OCI-M2 (cell line): ENCODE measurements around the gene PRPH2.
"Not testable (repeated sequence)": the region's sequence is repeated elsewhere in the genome, so short reads cannot be mapped to it uniquely, and the experiment has no call there.

Experiments used
- DNase-seq: peaks from one replicate; lab custom pipeline; 2025; ENCODE audit not compliant: unreplicated experiment; lab: John Stamatoyannopoulos, UW

Gene PRPH2

DNA sequence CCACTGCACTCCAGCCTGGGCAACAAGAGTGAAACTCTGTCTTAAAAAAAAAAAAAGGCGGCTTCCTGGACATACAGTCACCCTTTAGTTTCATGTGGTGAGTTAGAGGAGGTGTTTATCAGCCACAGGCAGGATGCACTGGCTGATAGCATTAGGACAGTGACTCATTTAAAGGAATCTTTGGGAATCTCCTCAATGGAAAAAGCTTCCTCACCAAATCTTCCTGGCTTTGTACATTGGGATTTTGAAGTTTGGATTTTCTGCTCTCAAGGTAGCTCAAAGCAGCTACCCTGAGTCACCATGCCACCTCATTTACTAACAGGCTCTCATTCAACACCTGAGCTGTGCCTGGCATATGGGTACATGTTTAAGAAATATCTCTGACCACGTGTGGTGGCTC, 20.2 kb downstream of the PRPH2 start:
- no peak for DNase-seq

DNA sequence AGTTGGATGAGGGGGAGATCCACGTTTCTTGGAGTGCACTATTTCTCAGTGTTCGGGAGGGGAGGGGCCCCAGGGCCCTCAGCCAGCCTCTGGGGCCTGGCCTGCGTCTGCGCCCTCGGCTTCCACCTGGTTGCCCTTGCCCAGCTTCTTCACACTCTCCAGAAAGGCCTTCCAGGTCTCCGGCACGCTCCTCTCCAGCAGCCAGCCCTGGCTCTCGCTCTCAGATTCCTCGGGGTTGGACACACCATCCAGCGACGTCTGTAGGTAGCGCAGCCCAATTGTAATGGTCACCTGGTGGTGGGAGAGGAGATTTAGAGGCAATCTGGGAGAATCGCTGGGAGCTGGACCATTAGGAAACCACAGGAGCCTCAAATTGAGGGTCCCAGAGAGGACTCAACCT, 24.2 kb downstream of the PRPH2 start:
- no peak for DNase-seq

DNA sequence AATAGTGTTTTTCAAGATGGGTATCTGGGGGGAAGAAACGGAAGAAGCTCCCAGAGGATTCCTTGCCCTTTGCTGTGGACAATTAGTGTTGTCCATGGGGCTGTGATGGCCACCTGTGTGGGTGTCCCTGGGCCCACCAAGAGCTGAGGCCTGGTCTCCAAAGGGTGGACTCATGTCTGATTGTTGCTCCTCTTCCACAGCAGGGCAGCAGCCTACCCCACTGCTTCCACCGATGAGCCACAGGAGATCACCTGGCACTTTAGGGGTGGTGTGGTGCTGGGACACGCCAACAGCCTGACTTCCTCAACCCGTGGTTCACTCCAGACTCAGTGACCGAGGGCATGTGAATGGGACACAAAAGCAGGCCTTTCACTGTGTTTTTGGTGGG, 25.1 kb downstream of the PRPH2 start:
- DNase-seq = no peak

DNA sequence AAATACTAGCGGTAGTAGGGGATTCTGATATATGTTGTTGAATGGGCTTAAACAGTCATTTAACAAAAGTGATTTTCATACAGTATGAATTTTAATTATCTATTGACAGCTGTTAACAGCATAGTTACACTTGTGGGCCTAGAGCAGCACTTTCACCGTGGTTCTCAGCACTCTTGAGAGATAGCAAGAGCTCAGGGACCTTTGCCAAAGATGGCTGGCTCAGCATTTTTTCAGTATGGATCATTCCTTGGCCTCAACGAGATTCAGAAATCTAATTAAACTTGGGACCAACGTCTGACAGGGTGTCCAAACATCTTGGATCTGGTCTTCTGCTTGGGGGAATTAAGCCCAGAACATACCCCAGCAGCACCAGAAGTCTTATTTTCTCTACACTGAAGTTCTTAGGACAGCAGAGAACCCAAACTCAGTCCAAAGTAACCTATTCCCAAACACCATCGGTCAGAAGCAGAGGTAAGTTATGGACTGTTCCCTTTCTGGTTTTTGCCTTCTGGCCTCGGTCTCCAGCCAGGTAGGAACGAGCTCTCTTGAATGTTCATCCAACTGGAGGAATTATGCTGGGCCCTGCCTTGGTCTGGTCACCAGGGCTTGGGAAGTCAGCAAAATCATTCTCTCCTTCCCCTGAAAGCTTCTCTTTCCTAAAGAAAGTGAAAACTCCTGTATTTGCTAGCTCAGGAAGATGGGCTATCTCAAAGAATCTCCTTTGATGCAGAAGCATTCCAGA, 25.7 kb downstream of the PRPH2 start:
- no peak for DNase-seq

DNA sequence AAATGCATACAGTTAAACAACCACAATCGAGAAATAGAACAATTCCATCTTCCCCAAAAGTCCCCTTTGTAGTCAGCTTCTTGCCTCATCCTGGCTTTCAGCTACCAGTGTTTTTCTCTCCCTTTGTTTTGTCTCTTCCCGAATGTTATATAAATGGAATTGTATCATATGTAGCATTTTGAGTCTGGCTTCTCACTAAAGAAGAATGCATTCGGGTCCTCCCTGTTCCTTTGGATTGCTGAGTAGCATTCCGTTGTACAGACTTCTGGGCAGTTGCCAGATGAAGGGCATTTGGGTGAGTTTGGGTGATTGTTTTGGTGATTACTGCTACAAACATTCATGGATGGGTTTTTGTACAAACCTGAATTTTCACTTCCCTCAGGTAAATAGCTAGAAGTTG, 27.8 kb downstream of the PRPH2 start:
- DNase-seq = no peak

DNA sequence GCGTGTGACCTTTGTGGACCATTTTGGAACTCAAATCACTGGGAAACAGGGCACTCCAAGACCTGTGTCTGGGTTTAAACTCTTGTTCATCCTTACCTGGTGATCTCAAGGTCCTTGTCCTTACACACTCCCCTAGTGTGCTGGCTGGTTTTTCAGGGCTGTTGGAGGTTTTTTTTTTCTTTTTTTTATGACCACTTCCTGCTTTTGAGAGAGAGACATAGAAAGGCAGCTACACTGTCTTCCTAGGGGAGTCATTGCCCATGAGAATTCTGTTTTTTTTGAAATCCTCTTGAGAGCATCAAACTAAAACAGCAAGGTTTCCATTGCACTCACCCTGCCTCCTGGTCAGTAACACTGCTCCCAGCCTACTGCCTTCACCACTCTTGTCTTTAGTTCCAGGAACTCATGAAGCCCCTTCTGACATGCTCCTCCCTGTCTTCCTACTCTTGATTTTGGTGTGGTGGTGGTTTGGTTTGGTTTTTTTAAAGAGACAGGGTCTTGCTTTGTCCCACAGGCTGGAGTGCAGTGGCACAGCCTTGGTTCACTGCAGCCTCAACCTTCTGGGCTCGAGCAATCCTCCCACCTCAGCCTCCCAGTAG, 28.6 kb downstream of the PRPH2 start:
- no peak for DNase-seq

DNA sequence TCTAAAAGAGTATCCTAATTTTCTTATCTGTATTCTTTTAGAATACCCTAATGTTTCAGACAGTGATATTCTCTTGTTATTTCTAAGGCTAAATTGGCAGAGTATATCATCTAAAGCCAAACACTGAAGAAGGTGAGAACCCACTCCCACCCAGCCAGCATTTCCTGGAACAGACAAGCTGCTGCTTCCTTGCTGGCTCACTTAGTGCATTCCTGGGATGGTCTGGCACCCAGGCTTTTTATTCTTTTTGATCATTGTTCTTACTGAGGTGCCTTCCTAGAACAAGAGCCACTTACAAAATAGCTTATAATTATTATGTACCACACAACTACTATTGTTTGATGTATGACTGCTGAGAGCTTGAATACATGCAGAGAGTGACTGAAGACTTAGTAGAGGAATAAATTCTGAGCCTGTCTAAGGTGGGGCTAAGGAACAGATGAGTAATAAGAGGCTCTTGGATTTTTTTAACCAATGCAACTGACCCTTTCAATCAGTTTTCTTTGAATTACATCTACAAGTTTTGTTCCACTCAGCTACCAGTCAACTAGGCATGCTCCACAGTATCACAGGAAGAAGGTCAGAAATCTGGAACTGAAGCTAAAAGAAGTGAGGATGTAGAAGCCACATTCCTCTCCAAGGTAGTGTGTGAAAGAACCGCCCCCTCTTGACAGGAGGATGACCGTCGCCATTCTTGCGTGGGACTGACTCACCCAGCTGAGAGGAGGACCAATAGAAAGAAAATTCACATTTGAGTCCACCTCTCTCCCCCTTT, 30.1 kb downstream of the PRPH2 start:
- no peak for DNase-seq

DNA sequence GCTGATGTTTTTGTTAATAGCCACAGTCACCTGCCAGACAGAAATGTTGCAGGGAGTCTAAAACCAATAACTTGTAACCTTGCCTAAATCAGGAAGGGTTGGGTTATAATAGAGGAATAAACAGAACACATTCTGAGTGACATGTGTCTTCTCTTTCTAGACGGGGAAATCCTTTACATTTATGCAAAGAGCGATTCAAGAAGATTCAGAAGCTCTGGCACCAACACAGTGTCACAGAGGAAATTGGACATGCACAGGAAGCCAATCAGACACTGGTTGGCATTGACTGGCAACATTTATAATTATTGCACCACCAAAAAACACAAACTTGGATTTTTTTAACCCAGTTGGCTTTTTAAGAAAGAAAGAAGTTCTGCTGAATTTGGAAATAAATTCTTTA, 31.5 kb downstream of the PRPH2 start:
- DNase-seq = no peak

DNA sequence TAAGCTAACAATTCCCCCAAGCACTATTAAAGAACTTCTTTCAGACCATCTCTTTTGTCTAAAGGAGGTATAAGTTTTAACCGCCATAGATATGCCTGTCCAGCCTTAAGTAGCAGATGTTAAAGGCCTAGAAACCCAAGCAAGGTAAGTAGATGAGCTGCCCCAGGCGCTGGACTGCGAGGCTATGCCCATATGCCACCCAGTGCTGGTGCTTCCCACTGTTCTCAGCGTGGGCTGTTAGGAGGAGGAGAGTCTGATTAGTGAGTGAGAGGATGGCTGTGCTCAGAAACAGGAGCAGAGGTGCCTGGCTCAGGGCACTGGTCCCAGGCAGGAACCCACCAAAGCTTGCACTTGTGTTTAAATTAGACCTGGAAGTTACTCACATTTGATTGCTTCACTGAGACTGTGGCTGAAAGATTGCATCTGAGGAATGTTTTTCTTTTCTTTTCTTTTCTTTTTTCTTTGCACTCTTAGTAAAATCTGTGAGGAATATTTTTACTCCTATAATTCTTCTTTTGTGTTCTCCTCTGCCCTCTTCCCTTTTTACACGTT, 32.2 kb downstream of the PRPH2 start:
- no peak for DNase-seq

DNA sequence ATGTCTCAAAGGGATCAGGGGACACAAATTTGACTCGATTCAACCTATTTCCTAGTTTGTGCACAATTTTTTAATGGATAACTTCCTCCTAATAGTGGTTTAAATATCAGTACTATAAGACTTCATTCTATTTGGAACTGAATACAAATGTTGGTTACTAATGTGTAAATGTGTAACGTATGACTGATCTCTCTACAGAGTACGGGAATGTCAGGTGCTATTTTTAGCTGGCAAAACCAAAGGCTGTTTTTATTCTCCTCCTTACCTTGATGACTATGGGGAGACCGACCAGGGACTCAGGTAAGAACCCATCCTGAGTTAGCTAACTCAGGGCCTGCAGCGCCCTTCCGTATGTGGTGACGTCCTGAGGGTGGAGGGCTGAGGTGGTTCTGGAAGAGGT, 33.0 kb downstream of the PRPH2 start:
- no peak for DNase-seq

DNA sequence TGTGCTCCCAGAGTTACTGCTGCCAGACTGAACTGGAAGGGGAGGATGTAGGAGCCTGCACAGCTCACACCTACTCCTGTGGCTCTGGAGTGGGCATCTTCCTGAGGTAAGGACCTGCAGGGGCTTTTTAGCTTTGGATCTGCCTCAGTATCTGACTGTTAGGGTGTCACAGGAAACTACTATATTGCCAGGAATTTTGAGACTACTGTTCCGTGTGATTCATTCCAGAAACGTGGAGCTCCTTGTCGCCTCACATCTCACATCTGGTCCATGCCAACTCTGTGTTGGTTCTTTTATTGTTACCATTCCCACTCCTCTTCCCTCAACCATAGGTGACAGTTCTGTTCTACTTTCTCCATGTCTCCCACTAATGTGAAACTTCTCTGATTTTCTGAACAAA, 34.1 kb downstream of the PRPH2 start:
- no peak for DNase-seq

DNA sequence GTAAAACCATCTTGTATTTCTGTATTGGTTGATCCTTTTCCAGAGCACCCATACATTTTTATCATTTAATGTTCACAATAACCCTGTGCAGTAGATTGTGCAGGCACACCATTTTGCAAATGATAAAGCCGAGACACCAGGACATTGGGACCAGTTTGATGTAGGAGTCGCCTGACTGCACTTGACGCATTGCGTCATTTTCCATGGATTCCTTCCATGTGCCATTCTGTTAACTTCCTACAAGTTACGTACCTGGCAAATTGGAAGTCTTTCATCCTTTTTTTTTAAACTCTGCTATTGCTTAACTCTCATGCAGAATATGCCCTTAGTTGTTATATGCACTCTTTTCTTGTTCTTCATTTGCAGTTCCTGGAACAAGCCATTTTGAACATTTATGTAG, 43.0 kb downstream of the PRPH2 start:
- DNase-seq = no peak

DNA sequence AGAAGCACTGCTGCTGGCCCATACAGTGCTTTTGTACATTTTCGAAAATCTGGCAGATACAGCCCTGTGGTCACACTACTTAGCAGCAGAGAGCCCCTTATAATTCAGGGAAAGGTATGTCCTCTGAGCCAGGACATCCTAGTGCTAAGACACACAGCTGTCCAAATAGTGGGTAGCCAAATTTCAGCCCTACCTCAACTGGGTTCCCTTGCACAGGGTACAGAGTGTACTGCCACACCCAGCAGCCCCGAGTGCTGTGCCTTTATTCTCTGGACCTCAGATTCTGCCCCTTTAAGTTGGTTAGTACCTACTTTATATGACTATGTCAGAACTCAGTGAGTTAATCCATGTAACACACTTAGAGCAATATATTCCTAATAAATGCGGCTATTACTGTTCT, 47.6 kb downstream of the PRPH2 start:
- no peak for DNase-seq

DNA sequence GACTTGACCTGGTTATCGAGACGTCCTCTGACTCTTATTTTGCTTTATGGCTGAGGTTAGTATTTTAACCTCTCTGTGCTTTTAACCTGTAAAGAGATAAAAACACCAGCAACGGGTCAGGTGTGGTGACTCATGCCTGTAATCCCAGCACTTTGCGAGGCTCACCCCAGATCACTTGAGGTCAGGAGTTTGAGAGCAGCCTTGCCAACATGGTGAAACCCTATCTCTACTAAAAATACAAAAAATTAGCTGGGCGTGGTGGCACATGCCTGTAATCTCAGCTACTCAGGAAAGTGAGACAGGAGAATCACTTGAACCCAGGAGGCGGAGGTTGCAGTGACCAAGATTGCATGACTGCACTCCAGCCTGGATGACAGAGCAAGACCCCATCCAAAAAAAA, 48.0 kb downstream of the PRPH2 start:
- DNase-seq = not testable (repeated sequence)

DNA sequence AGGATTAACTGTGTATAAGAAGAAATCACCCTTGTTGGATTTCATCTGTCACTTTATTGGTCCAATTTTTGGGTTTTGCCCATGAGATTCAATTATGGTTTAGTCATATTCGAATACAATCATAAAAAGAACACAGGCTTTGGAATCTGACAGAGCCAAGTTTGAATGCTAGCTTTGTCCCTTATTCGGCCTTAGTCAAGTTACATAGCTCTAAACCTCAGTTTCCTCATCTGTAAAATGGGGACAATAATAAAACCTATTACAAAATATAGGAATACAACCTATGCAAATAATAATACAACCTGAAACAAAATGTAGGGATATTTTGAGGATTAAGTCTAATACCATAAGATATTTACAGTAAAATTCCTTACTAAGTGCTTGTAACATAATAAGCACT, 57.7 kb downstream of the PRPH2 start:
- DNase-seq = no peak

DNA sequence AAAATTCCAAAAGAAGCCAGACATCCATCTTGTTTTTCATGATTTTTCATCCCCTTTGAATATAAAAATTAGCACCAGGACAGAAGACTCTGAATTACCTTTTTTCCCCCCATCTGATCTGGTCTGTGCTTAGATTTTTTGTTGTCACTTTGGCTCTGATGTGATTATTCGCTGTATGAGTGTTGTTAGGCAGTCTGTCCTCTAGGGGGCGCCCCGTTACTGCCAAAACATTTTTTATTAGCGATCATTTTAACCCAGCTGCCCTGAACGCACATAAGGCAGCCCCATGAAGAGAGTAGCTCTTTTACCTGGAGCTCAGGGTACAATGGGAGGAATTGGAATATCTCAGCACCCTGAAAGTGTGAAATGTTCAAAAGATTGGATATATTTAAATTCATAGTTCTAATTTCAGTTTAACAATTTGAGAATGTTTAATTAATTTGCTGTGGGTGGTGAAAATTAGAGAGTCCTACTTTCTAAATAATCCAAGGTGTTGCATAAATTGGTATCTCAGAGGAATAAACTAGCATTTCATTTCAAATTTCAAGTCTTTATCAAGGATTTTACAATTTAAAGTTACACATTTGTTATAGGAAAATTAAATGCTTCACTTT, 60.8 kb downstream of the PRPH2 start:
- DNase-seq = peak; percentile 21

DNA sequence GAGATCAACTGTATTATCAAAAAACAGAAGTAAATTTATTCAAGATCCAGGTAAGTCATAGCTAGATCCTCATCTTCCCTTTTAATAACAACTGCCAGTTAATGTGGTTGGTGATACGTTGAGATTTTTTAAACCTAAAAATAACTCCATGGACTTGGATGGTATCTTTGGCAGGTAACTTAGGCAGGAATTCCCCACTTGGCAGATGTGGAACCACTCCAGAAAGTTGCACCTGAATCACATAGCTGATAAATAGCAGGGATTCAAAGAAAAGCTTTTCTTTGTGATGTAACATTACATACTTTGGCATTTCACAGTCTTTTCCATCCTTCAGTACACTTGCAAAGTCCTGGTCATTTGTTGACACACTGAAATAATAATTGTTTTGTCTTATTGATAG, 62.6 kb downstream of the PRPH2 start:
- DNase-seq = no peak

DNA sequence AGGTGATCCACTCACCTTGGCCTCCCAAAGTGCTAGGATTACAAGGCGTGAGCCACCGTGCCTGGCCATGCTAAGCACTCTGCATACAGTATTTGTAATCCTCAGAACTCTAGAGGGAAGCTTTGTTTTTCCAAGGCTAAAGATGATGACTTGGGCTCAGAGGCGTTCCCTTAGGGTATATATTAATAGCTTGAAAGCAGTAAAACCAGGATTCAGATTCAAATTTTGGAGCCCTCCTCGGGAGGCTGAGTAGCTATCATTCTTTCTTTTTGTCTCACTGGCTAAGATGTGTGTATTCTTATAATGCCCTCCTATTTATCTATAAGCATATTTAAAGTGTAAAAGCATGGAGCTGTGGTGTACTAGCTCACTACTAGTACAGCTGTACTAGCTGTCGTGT, 68.5 kb downstream of the PRPH2 start:
- no peak for DNase-seq

DNA sequence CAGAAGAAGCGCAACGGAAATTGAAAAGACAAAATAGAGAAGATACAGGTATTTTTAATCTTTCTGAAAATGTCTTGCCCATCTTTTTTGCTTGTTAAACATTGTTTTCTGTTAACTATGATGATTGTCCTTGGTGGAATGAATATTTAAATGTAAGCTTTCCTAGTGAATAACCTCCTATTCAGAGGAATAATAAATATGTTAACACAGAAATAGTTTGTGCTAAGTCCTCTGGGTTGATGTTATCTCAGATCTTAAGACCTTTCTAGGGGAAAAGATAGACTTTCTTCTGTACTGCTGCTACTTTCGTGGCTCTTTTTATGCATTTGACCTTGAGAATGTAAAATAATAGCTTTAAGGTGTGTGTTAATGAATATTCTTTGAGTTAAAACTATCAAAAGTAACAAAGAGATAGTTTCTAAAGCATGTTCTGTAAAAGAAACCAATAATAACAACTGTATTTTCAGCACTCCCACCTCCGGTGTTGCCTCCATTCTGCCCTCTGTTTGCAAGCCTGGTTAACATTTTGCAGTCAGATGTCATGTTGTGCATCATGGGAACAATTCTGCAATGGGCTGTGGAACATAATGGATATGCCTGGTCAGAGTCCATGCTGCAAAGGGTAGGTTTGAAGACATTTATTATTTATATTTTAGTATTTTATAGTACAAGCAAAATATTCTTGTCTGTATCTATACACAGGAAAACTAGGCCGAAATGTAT, 70.2 kb downstream of the PRPH2 start:
- no peak for DNase-seq
